HG03139 (cell line): Measurements from ENCODE around the gene CHRNE.
"Not testable (repeated sequence)": the region's sequence is repeated elsewhere in the genome, so short reads cannot be mapped to it uniquely, and the experiment has no call there.

Experiments used
- ATAC-seq: cut with Tn5 transposase; IDR thresholded peaks from one replicate; pipeline ENCODE4 v1.9.1; 2021; ENCODE audit not compliant: unreplicated experiment

Gene CHRNE

GRCh38 chr17:4939796-4940554 is 37.1 kb upstream of the CHRNE start, which contains the start of the genes RNF167 and SLC25A11:
Gene RNF167 (plus strand): TSS chr17:4940268. CDS start chr17:4940910, 642 bp downstream.
Gene SLC25A11 (minus strand): TSS chr17:4940046. CDS start chr17:4939910, 136 bp downstream.
- ATAC-seq = peak; percentile 61

GRCh38 chr17:4939546-4939795 is 36.6 kb upstream of the CHRNE start:
- ATAC-seq = peak; percentile 3

- ATAC-seq = no peak
Measured at GRCh38 chr17:4938688-4939545, 36.0 kb upstream of the CHRNE start.

- no peak for ATAC-seq
Measured at GRCh38 chr17:4938069-4938491, 35.2 kb upstream of the CHRNE start.

- ATAC-seq = no peak
Measured at GRCh38 chr17:4937553-4937952, 34.7 kb upstream of the CHRNE start.

GRCh38 chr17:4936436-4936835 is 33.5 kb upstream of the CHRNE start:
- no peak for ATAC-seq

- no peak for ATAC-seq
Measured at GRCh38 chr17:4935650-4936049, 32.8 kb upstream of the CHRNE start.

GRCh38 chr17:4934173-4934979 is 31.5 kb upstream of the CHRNE start:
- ATAC-seq = no peak

GRCh38 chr17:4933646-4934045 is 30.7 kb upstream of the CHRNE start:
- no peak for ATAC-seq

GRCh38 chr17:4932756-4933155 is 29.9 kb upstream of the CHRNE start:
- ATAC-seq = no peak

- ATAC-seq = no peak
Measured at GRCh38 chr17:4931963-4932362, 29.1 kb upstream of the CHRNE start, which contains the start of gene GP1BA. Gene GP1BA (plus strand): TSS chr17:4932277. CDS start chr17:4932605, 328 bp downstream.

- ATAC-seq = no peak
Measured at GRCh38 chr17:4928881-4929280, 26.0 kb upstream of the CHRNE start.

- not testable (repeated sequence) for ATAC-seq
Measured at GRCh38 chr17:4926577-4927335, 23.9 kb upstream of the CHRNE start.

GRCh38 chr17:4921320-4921719 is 18.4 kb upstream of the CHRNE start:
- ATAC-seq = no peak

GRCh38 chr17:4920351-4921048 is 17.6 kb upstream of the CHRNE start:
- no peak for ATAC-seq

GRCh38 chr17:4919511-4920047 is 16.7 kb upstream of the CHRNE start:
- ATAC-seq = no peak

- not testable (repeated sequence) for ATAC-seq
Measured at GRCh38 chr17:4914551-4914950, 11.7 kb upstream of the CHRNE start.

- no peak for ATAC-seq
Measured at GRCh38 chr17:4913994-4914393, 11.1 kb upstream of the CHRNE start.

GRCh38 chr17:4908711-4909496 is 6.0 kb upstream of the CHRNE start:
- no peak for ATAC-seq
